ENCODE results near the gene FCRL1.

Gene FCRL1

DNA sequence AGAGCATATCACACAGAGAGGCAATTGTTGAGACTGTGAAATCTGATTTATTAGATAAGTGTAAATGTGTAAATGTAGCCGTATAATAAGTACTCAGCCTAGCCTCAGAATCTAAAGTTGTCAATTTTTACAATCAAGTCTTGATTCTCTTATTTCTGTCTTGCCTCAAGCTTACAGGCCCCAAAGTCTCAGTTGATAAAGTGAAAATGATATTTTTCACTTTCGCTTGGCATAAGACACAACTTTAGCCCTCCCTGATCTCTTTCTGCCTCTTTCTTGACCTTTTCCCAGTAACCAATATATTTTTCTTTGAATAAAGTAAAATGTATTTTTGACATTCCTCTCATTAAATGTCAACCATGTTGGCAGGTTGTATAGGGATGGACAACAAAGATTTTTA, 11.0 kb upstream of the FCRL1 start:
- DNase-seq: no peak
- Mint-ChIP-seq H3K27me3 (no peaks in the 10 kb centered on the region), H3K4me3 (no peak overlapping the region), H3K4me1 (no peaks in the 10 kb centered on the region), H3K27ac (no peak overlapping the region), H3K36me3 (no peaks in the 10 kb centered on the region), H3K9me3 (no peaks in the 10 kb centered on the region)
- CTCF ChIA-PET: no interaction called here

- Mint-ChIP-seq H3K36me3 (no peaks in the 10 kb centered on the region), H3K4me3 (no peak overlapping the region), H3K4me1 (no peaks in the 10 kb centered on the region), H3K9me3 (no peaks in the 10 kb centered on the region), H3K27me3 (no peaks in the 10 kb centered on the region), H3K27ac (no peak overlapping the region)
- no peak for DNase-seq
- CTCF ChIA-PET: no interaction called here
Measured at GRCh38 chr1:157829711-157830110, 9.8 kb upstream of the FCRL1 start.

DNA sequence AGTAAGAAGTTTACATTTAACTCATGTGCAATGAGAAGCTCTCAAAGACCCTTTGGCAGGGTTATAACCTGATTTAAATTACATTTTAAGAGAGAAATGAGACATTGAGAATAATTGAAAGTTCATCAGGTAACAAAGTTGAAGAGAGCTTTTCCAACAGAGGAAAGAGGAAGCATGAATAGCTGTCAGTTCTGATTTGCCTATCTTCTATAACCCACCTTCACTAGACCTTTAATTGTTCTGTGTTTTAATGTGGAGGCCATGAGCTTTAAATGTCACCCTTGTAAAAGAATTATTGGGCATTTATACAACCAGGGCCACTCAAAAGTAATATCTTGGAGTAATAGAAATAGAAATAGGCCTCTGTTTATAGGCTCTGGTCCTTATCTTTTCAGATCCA, 9.3 kb upstream of the FCRL1 start:
- H3K36me3 Mint-ChIP-seq: no peaks in the 10 kb centered on the region
- no peak for DNase-seq
- CTCF ChIA-PET: no interaction called here
- no peak overlapping the region for H3K27ac Mint-ChIP-seq
- H3K4me3 Mint-ChIP-seq: no peak overlapping the region
- H3K9me3 Mint-ChIP-seq: no peaks in the 10 kb centered on the region
- H3K4me1 Mint-ChIP-seq: no peaks in the 10 kb centered on the region
- no peaks in the 10 kb centered on the region for H3K27me3 Mint-ChIP-seq

- CTCF ChIA-PET: no interaction called here
- no peak for DNase-seq
- Mint-ChIP-seq H3K27ac (no peak overlapping the region), H3K9me3 (no peaks in the 10 kb centered on the region), H3K27me3 (no peaks in the 10 kb centered on the region), H3K4me3 (no peak overlapping the region), H3K36me3 (no peaks in the 10 kb centered on the region), H3K4me1 (no peaks in the 10 kb centered on the region)
Measured at GRCh38 chr1:157820299-157820698, 379 bp upstream of the FCRL1 start.

GRCh38 chr1:157819215-157819614, 705 bp downstream of the FCRL1 start:
- peaks cover 2% of the 10 kb centered on the region for H3K9me3 Mint-ChIP-seq

DNA sequence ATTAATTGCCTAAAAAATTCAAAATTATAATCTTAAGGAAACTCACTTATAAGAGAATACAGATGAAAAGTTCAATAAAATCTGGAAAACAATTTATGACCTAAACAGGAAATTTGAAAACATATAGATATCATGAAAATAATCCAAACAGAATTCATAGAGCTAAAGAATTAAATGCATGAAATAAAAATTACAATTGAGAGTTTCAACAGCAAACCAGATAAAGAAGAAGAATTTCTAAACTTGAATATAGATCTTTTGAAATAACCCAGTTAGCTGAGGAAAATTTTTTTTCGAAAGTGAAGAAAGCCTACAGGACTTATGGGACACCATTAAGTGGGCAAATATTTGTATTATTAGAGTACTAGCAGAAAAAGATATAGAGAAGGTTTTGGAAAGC, 6.7 kb downstream of the FCRL1 start:
- Mint-ChIP-seq H3K27me3 (no peaks in the 10 kb centered on the region), H3K36me3 (no peaks in the 10 kb centered on the region), H3K9me3 (peaks cover 16% of the 10 kb centered on the region), H3K4me3 (no peak overlapping the region), H3K27ac (no peak overlapping the region), H3K4me1 (no peaks in the 10 kb centered on the region)
- CTCF ChIA-PET: no interaction called here
- no peak for DNase-seq

More at GRCh38 chr1:157819215-157819614, 705 bp downstream of the FCRL1 start:
- Mint-ChIP-seq H3K27ac (no peak overlapping the region), H3K4me1 (no peaks in the 10 kb centered on the region), H3K4me3 (no peak overlapping the region), H3K36me3 (no peaks in the 10 kb centered on the region), H3K27me3 (no peaks in the 10 kb centered on the region)
- DNase-seq: no peak
- CTCF ChIA-PET: no interaction called here

GRCh38 chr1:157806431-157807149, 13.3 kb downstream of the FCRL1 start:
- CTCF ChIA-PET: interaction anchor here (1.2 kb wide), 1 partner anchor 24 kb away, joined by 3 read pairs; no protein-coding TSS in a partner anchor
- H3K4me1 Mint-ChIP-seq: no peaks in the 10 kb centered on the region
- H3K36me3 Mint-ChIP-seq: no peaks in the 10 kb centered on the region
- no peak overlapping the region for H3K27ac Mint-ChIP-seq
- H3K27me3 Mint-ChIP-seq: peaks cover 10% of the 10 kb centered on the region
- no peak for DNase-seq
- no peaks in the 10 kb centered on the region for H3K9me3 Mint-ChIP-seq
- no peak overlapping the region for H3K4me3 Mint-ChIP-seq

DNA sequence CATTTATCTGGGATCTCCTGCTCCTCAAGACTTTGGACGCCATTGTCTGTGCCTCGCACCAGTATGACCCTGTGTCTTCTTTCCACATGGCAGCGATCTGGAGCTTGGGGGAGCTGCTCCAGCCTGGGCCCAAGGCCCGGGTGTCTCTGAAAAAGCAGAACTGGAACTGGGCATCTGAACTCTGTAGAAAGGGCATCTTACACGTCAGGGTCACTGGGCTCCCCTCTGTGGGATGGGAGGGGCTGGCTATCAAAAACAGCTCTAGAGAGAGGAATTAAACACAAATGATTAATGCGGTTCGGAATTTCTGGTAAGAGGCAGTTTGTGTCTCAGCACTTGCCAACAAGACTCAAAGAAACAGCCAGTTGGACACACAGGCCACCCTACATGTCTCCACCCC, 16.1 kb downstream of the FCRL1 start:
- CTCF ChIA-PET: no interaction called here
- Mint-ChIP-seq H3K36me3 (no peaks in the 10 kb centered on the region), H3K9me3 (no peaks in the 10 kb centered on the region), H3K4me3 (no peak overlapping the region), H3K27me3 (peaks cover 10% of the 10 kb centered on the region), H3K27ac (no peak overlapping the region), H3K4me1 (no peaks in the 10 kb centered on the region)
- no peak for DNase-seq

GRCh38 chr1:157799996-157800395, 19.9 kb downstream of the FCRL1 start:
- H3K4me1 Mint-ChIP-seq: no peaks in the 10 kb centered on the region
- no peak overlapping the region for H3K27ac Mint-ChIP-seq
- no peaks in the 10 kb centered on the region for H3K9me3 Mint-ChIP-seq
- CTCF ChIA-PET: no interaction called here
- no peak for DNase-seq
- H3K4me3 Mint-ChIP-seq: no peak overlapping the region
- H3K36me3 Mint-ChIP-seq: no peaks in the 10 kb centered on the region
- H3K27me3 Mint-ChIP-seq: no peaks in the 10 kb centered on the region

DNA sequence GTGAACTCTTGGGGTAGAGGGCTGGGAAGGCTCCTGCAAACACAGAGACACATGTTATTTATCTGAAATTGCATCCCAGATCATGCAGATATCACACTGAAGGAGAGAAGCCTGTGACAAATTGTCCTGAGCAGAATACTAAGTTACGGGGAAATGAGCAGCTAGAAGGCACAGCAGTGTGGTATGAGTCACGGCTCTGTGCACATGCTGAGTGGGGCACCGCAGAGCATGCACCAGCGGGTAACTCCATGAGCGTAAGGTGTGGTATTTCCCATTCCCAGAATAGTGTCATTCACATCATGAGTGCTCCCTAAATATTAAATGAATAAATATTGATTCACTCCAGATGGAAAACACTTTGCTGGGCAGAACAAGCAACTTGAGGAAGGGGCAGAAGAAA, 21.7 kb downstream of the FCRL1 start:
- no peak for DNase-seq
- H3K36me3 Mint-ChIP-seq: no peaks in the 10 kb centered on the region
- H3K27me3 Mint-ChIP-seq: no peaks in the 10 kb centered on the region
- H3K27ac Mint-ChIP-seq: no peak overlapping the region
- no peaks in the 10 kb centered on the region for H3K4me1 Mint-ChIP-seq
- H3K9me3 Mint-ChIP-seq: peaks cover 6% of the 10 kb centered on the region
- CTCF ChIA-PET: no interaction called here
- H3K4me3 Mint-ChIP-seq: no peak overlapping the region

DNA sequence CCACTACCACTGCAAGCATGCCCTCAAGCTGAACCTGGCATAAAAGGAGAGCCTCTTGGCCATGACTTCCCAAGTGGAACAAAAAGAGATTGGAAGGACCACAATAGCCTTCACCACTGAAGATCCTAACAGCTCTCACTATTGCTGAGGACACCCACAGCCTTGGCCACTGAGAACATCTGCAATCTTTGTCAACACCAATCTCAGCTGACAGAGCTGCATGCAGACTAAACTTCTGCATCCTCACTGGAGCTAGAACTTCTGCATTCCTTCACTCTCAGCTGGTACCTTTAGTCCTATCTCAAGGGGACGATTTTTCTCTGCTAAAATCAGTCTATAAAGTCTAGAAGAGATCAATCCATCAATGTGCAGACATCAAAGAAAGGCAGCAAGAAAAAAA, 34.7 kb downstream of the FCRL1 start:
- Mint-ChIP-seq H3K36me3 (no peaks in the 10 kb centered on the region), H3K27me3 (no peaks in the 10 kb centered on the region), H3K27ac (no peak overlapping the region), H3K9me3 (no peaks in the 10 kb centered on the region), H3K4me1 (no peaks in the 10 kb centered on the region), H3K4me3 (no peak overlapping the region)
- CTCF ChIA-PET: no interaction called here
- no peak for DNase-seq

DNA sequence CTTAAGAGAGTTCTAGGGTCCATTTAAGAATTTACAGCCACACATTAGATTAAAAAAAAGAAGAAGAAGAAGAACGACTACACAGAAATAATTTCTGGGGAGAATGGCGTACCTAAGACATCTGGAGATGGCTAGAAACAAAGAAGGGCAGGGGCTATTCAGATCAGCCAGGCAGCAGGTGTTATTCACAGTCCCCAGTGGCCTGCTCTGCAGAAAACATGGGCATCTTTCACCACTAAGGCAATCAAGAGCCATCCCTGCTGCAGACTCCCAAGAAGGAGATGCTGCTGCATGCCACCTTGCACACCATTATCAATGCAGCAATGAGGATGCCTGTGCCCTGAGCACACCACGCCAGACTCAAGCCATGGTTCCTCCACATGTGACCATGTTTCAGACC, 35.1 kb downstream of the FCRL1 start:
- Mint-ChIP-seq H3K27me3 (no peaks in the 10 kb centered on the region), H3K36me3 (no peaks in the 10 kb centered on the region), H3K4me1 (no peaks in the 10 kb centered on the region), H3K9me3 (no peaks in the 10 kb centered on the region), H3K4me3 (no peak overlapping the region), H3K27ac (no peak overlapping the region)
- DNase-seq: no peak
- CTCF ChIA-PET: no interaction called here

- H3K27me3 Mint-ChIP-seq: no peaks in the 10 kb centered on the region
- DNase-seq: no peak
Measured at GRCh38 chr1:157782931-157783330, 37.0 kb downstream of the FCRL1 start.

DNA sequence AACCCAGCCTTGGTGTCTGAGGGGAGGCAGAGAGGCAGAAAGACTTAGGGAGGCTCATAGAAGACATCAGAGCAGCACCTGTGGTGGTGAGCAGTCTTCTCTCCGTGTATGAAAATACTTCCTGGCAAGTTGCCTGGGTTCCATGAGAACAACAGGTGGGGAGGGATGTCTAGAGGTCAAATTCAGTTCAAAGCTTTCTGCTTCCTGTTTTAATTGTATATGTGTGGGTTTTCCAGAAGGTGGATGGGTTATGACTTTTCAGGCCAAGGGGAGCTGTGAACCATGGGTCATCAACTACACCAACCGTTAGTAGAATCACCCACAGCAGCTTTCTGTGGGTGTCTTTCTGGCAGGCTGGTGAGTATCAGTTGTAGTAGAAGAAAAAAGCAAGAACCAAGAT, 38.9 kb downstream of the FCRL1 start:
- Mint-ChIP-seq H3K9me3 (no peaks in the 10 kb centered on the region), H3K27me3 (no peaks in the 10 kb centered on the region), H3K4me1 (no peaks in the 10 kb centered on the region), H3K4me3 (no peak overlapping the region), H3K36me3 (no peaks in the 10 kb centered on the region), H3K27ac (no peak overlapping the region)
- no peak for DNase-seq
- CTCF ChIA-PET: no interaction called here

More at GRCh38 chr1:157782931-157783330, 37.0 kb downstream of the FCRL1 start:
- H3K4me3 Mint-ChIP-seq: no peak overlapping the region
- no peaks in the 10 kb centered on the region for H3K36me3 Mint-ChIP-seq
- no peaks in the 10 kb centered on the region for H3K4me1 Mint-ChIP-seq
- CTCF ChIA-PET: no interaction called here
- no peaks in the 10 kb centered on the region for H3K9me3 Mint-ChIP-seq
- no peak overlapping the region for H3K27ac Mint-ChIP-seq

DNA sequence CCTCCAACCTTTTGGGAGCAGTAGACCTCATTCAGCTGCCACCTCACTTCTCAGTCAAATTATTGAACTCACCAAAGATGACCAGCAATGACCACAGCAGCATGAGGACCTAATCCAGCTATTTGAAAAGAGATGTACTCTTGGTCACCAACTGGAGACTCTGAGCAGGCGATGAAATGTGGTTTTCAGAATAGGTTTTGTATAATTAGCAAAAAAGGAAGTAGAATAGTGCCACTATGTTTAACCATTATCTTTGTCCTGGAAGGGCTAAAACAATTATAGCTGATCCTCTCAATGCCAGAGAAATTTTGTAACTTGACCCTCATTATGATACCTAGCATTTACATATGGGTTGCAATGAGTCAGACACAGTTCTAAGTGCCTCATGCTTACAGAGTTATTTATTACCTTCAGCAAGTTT, 42.9 kb downstream of the FCRL1 start, which contains the start of gene FCRL2:
Gene FCRL2, minus strand, starts transcription at position 162 of the 421 bp plus-strand sequence. Its CDS starts 59 bp downstream, at position 103.
- H3K4me3 Mint-ChIP-seq: no peak within 1 kb of the TSS
- CTCF ChIA-PET: no interaction called here
- no peak for DNase-seq
- no peaks in the 10 kb centered on the region for H3K4me1 Mint-ChIP-seq
- H3K9me3 Mint-ChIP-seq: no peaks in the 10 kb centered on the region
- no peaks in the 10 kb centered on the region for H3K27me3 Mint-ChIP-seq
- H3K36me3 Mint-ChIP-seq: no peaks in the 10 kb centered on the region
- H3K27ac Mint-ChIP-seq: no peak within 1 kb of the TSS
